ENCODE measurements around the gene EHBP1L1.

- TF ChIP-seq POLR2A (IDR thresholded peaks at IDR 0.05) (no peak), CTCF (IDR thresholded peaks at IDR 0.05) (no peak), POLR2AphosphoS5 (IDR thresholded peaks at IDR 0.05) (no peak), EP300 (IDR thresholded peaks at IDR 0.05) (no peak)
These were observed 32.0 kb downstream of the EHBP1L1 start for GRCh38 chr11:65607614-65608426.
